ENCODE data around the gene PRKAR2A. TPM values are rescaled to one million over a fixed set of nuclear protein-coding genes. Genes with fewer than 3 reads are reported as not detected.

The PRKAR2A gene
- total RNA-seq, 4 donors from 2014 or later: 28.4 to 35.1 (median 32.0) TPM

GRCh38 chr3:48879994-48880377 is 32.3 kb upstream of the PRKAR2A start:
- DNase-seq (ENCODE audit: low spot score) (no peak), ATAC-seq (ENCODE audit: low FRiP score) (no peak)
- TF ChIP-seq, protein P1, sequence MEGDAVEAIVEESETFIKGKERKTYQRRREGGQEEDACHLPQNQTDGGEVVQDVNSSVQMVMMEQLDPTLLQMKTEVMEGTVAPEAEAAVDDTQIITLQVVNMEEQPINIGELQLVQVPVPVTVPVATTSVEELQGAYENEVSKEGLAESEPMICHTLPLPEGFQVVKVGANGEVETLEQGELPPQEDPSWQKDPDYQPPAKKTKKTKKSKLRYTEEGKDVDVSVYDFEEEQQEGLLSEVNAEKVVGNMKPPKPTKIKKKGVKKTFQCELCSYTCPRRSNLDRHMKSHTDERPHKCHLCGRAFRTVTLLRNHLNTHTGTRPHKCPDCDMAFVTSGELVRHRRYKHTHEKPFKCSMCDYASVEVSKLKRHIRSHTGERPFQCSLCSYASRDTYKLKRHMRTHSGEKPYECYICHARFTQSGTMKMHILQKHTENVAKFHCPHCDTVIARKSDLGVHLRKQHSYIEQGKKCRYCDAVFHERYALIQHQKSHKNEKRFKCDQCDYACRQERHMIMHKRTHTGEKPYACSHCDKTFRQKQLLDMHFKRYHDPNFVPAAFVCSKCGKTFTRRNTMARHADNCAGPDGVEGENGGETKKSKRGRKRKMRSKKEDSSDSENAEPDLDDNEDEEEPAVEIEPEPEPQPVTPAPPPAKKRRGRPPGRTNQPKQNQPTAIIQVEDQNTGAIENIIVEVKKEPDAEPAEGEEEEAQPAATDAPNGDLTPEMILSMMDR (IDR thresholded peaks at IDR 0.05): no peak

- DNase-seq (ENCODE audit: low spot score): no peak
- ATAC-seq (ENCODE audit: low FRiP score): no peak
- TF ChIP-seq, protein P1 (IDR thresholded peaks at IDR 0.05): no peak
Observed at GRCh38 chr3:48879307-48879993, 31.8 kb upstream of the PRKAR2A start.

GRCh38 chr3:48877671-48878070 is 30.0 kb upstream of the PRKAR2A start:
- DNase-seq (ENCODE audit: low spot score) (no peak), ATAC-seq (ENCODE audit: low FRiP score) (no peak)
- TF ChIP-seq, protein P1 (IDR thresholded peaks at IDR 0.05): no peak

DNA sequence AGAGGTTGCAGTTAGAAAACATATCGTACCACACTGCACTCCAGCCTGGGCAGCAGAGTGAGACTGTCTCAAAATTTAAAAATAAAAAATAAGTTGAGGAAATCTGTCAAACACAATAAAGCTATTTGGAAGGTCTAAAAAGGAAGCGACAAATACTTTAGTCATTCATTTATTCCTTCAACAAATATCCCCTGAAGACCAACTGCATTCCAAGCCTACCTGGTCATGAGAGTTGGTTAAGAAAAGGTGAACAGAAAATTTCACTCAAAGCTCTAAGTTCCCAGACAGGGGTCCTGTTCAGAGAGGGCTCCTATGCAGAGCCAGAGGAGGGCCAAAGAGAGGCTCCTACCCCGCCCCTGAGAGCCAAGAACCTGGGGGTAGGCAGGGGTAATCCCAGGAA is 15.4 kb upstream of the PRKAR2A start:
- no peak for ATAC-seq (ENCODE audit: low FRiP score)
- TF ChIP-seq, protein P1 (IDR thresholded peaks at IDR 0.05): no peak
- no peak for DNase-seq (ENCODE audit: low spot score)

DNA sequence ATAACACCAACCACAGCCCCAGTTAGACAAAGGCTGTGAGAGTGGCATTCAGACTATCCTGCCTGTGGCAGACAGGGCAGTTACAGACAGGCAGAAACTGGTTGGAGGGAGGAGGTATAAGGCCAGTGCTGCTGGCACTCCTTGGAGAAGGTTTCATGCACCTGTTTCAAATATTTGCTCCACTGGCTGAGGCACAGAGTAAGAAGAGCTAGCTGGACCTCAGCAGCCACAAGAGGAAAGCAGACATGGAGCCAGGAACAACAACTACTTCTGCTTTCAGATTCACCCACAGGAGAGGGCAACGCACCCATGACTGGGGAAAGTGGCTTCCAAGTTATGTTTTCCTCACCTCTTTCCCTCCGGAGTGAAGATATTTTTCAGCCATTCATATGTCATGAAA is 11.5 kb upstream of the PRKAR2A start:
- no peak for DNase-seq (ENCODE audit: low spot score)
- TF ChIP-seq, protein P1 (IDR thresholded peaks at IDR 0.05): no peak
- no peak for ATAC-seq (ENCODE audit: low FRiP score)

DNA sequence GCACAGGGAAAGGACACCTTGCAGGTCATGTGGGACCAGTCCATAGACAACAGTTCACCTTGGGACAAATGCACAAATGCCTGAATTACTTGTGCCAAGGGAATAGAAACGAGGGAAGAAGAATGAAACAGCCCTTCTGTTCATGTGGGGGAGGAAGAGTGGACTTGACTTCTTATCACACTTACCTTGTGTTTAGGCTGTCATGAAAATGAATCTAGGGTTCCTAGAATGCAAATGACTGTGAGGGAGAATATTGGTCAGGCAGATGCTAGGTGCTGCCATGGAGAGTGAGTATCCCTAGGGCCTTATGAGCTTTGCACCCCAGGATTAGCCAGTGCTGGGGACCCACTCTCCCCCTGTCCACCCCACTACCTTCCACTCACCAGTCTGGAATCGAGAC is 11.0 kb upstream of the PRKAR2A start:
- ATAC-seq (ENCODE audit: low FRiP score) (no peak), DNase-seq (ENCODE audit: low spot score) (no peak)
- TF ChIP-seq, protein P1 (IDR thresholded peaks at IDR 0.05): no peak

DNA sequence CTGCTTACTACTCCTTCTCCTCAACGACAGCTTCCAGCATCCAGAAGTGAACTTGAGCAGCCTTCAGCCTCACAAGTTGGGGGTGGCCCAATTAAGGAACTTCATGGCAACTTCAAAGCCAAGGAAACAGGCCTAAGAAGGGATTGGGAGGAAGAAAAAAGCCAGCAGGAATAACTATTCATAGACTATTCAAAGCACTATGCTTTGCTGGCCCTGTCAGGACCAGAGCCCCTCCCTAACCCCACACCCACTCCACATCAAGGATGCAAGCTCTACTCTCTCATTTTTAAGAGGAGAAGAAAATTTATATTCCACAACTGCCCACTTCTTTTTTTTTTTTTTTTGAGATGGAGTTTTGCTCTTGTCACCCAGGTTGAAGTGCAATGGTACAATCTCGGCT is 10.0 kb upstream of the PRKAR2A start:
- DNase-seq (ENCODE audit: low spot score): no peak
- TF ChIP-seq, protein P1 (IDR thresholded peaks at IDR 0.05): no peak
- no peak for ATAC-seq (ENCODE audit: low FRiP score)
